Measurements from ENCODE around the gene NBPF3. TPM values are rescaled to one million over a fixed set of nuclear protein-coding genes. Genes with fewer than 3 reads are reported as not detected.
"Not testable (repeated sequence)": the region's sequence is repeated elsewhere in the genome, so short reads cannot be mapped to it uniquely, and the experiment has no call there.

The NBPF3 gene
- total RNA-seq, 2 donors from 2014 or later: 6.4 to 10.1 TPM

- Mint-ChIP-seq H3K9me3 (no peaks in the 10 kb centered on the region), H3K36me3 (no peaks in the 10 kb centered on the region), H3K27ac (no peak overlapping the region)
- DNase-seq (ENCODE audit: low spot score in 2 of 2) (no peak), ATAC-seq (no peak)
These were observed 5.5 kb upstream of the NBPF3 start for GRCh38 chr1:21434394-21434793.

- ATAC-seq (no peak), DNase-seq (ENCODE audit: low spot score in 2 of 2) (no peak)
- H3K9me3 Mint-ChIP-seq: no peaks in the 10 kb centered on the region
- no peaks in the 10 kb centered on the region for H3K36me3 Mint-ChIP-seq
- H3K27ac Mint-ChIP-seq: no peak overlapping the region
These were observed 4.1 kb upstream of the NBPF3 start for GRCh38 chr1:21435646-21436487.

GRCh38 chr1:21436488-21437340 is 3.2 kb upstream of the NBPF3 start:
- Mint-ChIP-seq H3K27ac (no peak overlapping the region), H3K9me3 (no peaks in the 10 kb centered on the region), H3K36me3 (no peaks in the 10 kb centered on the region)
- ATAC-seq (no peak), DNase-seq (ENCODE audit: low spot score in 2 of 2) (no peak)

DNA sequence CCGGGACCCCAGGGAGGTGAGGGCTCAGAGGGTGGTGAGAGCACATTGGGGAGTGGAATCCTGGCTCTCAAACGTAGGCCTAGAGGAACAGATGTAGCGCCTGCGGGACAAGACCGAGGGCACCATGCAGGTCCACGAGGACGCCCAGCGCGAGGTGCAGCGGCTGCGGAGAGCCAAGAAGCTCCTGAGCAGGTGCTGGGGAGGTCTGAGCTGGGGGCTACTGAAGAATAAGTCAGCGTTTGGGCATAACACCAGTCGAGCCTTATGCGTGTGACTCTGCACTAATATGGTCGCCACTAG is 2.6 kb upstream of the NBPF3 start:
- Mint-ChIP-seq H3K9me3 (no peaks in the 10 kb centered on the region), H3K27ac (no peak overlapping the region), H3K36me3 (no peaks in the 10 kb centered on the region)
- DNase-seq (ENCODE audit: low spot score in 2 of 2) (no peak), ATAC-seq (no peak)

GRCh38 chr1:21438646-21439312 is 1.2 kb upstream of the NBPF3 start:
- not testable (repeated sequence) for H3K9me3 Mint-ChIP-seq; DNase-seq (ENCODE audit: low spot score in 2 of 2); ATAC-seq; H3K36me3 Mint-ChIP-seq
- H3K27ac Mint-ChIP-seq: peak overlapping the region; percentile 81 to 84

- DNase-seq (ENCODE audit: low spot score in 2 of 2): no peak
- H3K9me3 Mint-ChIP-seq: no peaks in the 10 kb centered on the region
- H3K27ac Mint-ChIP-seq: peak overlapping the region; percentile 81 to 84
- no peaks in the 10 kb centered on the region for H3K36me3 Mint-ChIP-seq
- no peak for ATAC-seq
These were observed 604 bp upstream of the NBPF3 start for GRCh38 chr1:21439345-21439720.

DNA sequence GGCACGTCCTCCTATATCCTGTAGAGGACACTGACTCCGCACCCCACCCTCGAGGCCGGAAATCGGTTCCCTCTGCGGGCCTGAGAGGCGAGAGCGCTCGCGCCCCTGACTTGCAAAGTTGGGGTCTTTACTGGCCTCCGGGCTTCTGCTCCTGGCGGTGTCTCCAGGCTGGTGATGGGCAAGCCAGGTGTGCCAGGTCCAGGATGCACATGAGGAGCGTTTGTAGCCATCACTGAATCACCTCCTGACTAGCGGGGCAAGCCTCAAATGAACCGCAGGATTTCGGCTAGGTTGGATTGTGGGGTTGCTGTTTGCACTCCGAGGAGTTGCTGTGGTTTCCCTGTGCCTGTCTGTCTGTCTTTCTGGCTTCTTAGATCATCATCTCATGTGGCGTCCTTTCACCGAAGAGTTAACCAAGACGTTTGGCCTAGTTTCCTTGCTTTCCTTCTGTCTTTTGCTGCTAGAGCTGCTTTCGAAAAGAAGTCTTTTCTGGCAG is 741 bp downstream of the NBPF3 start:
- peak in 1 of 2 donors; percentile 71 for DNase-seq (ENCODE audit: low spot score in 2 of 2)
- H3K36me3 Mint-ChIP-seq, H3K9me3 Mint-ChIP-seq: not testable (repeated sequence)
- peak; percentile 12 to 52 for ATAC-seq
- H3K27ac Mint-ChIP-seq: peak overlapping the region; percentile 13 to 84

DNA sequence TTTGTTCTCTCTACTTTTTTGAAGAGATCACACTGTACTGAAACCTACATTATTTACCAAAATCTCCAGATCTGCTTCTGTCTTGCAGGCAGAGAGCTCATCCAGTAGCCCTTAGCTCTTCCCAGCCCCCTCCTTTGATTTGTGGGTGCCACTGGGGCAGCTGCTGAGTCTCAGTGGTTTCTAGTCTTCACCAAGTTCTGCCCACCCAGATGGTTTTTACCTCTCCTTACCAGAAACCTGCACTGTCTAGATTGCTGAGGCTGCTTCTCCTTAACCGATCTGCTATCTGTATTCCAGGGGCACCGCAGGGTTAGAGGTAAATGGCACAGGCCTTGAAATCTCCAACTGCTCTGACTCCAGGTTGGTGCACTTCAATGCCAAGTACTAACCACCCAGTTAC is 6.7 kb downstream of the NBPF3 start:
- H3K36me3 Mint-ChIP-seq; H3K9me3 Mint-ChIP-seq; H3K27ac Mint-ChIP-seq; DNase-seq (ENCODE audit: low spot score in 2 of 2); ATAC-seq: not testable (repeated sequence)

DNA sequence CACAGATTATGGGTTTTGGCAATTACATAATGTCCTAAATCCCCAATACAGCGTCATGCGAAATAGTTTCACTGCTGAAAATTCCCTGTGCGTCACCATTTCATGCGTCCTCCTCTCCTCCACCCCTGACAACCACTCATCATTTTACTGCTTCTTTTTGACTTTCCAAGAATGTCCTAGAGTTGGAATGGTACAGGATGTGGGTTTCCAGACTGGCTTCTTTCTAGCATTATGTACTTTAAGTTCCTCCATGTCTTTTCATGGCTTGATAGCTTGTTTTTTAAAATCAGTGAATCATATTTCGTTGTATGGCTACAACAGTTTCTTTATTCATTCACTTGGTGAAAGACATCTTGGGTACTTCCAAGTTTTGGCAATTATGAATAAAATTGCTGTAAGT is 7.4 kb downstream of the NBPF3 start:
- no peak for DNase-seq (ENCODE audit: low spot score in 2 of 2)
- Mint-ChIP-seq H3K9me3 (no peaks in the 10 kb centered on the region), H3K27ac (no peak overlapping the region), H3K36me3 (peaks cover 7 to 9% of the 10 kb centered on the region in 2 donors)
- no peak for ATAC-seq

DNA sequence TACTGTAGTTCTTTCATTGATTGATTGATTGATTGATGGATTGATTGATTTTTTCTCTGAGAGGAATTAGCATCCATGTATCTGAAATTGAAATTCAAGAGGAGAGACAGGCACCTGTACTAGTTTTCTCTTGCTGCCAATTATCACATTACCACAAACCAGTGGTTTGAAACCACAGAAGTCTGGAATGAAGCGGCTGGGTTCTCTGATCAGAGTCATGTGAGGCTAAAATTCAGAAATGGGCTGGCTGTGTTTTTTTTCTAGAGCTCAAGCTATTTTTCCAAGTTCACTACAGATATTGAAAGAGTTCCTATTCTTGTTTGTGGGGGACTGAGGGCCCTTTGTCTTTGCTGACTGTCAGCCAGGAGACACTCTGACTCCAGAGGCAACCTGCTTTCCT is 10.0 kb downstream of the NBPF3 start:
- Mint-ChIP-seq H3K9me3 (no peaks in the 10 kb centered on the region), H3K36me3 (peaks cover 10 to 13% of the 10 kb centered on the region in 2 donors)
- ATAC-seq: no peak

GRCh38 chr1:21451212-21451611 is 11.3 kb downstream of the NBPF3 start:
- no peak for DNase-seq (ENCODE audit: low spot score in 2 of 2)
- Mint-ChIP-seq H3K36me3 (peaks cover 6 to 13% of the 10 kb centered on the region in 2 donors), H3K27ac (no peak overlapping the region), H3K9me3 (no peaks in the 10 kb centered on the region)
- ATAC-seq: no peak

More for the DNA sequence above, 10.0 kb downstream of the NBPF3 start:
- no peak for DNase-seq (ENCODE audit: low spot score in 2 of 2)
- peak overlapping the region in 1 of 2 donors; percentile 51 for H3K27ac Mint-ChIP-seq

DNA sequence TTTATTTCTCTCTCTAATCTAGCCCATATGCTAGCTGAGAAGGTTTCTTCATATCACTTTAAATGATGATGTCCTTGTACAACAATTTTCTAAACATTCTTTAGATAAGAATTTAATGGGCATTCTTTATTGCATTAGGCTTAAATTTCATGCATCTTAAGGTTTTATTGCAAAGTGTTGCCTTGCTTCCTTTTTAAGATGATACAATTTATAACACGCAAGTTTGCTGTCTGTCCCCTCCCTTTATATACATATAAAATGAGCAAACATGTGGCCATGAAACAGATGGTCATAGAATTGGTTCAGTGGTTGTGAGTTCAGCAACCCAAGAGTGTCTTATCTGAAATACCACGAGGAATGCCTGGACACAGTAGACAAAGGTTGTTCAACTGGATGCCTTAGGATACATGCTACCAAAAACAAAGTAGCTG is 12.1 kb downstream of the NBPF3 start:
- ATAC-seq (no peak), DNase-seq (ENCODE audit: low spot score in 2 of 2) (no peak)
- peaks cover 6 to 13% of the 10 kb centered on the region in 2 donors for H3K36me3 Mint-ChIP-seq
- H3K9me3 Mint-ChIP-seq: no peaks in the 10 kb centered on the region
- peak overlapping the region in 1 of 2 donors; percentile 30 for H3K27ac Mint-ChIP-seq

DNA sequence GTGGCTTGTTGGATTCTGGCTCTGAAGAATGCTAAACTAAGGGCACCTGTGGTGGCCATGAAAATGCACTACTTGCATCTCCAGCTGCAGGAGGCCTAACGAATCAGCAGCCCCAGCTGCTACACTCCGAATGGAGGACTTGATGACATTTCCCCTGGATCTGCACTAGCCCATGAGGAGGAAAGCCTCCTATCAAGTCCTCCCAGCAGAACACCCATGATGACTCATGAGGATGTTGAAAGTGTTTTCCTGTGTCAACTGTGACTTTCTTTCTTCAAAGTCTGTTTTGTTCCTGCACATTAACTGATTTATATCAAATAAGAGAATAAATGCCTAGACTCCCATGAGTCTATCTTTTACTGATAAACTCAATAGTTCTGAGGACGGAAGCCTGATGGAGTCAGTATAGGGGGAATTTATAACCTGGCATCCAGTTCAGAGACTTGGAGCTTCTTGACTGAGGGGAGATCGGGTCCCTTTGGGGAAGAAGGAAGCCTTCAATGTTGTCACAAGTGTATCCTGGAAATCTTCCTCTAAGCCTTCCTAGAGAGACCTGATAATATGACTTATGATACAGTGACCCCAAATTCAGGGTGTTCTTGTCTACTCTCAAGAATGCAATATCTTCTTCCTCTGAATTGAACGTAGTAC is 14.2 kb downstream of the NBPF3 start:
- DNase-seq (ENCODE audit: low spot score in 2 of 2); H3K9me3 Mint-ChIP-seq; H3K27ac Mint-ChIP-seq: not testable (repeated sequence)
- ATAC-seq: peak; percentile 48 to 50
- H3K36me3 Mint-ChIP-seq: peaks cover 6 to 13% of the 10 kb centered on the region in 2 donors

- ATAC-seq; H3K9me3 Mint-ChIP-seq; H3K27ac Mint-ChIP-seq; DNase-seq (ENCODE audit: low spot score in 2 of 2): not testable (repeated sequence)
- peaks cover 6 to 13% of the 10 kb centered on the region in 2 donors for H3K36me3 Mint-ChIP-seq
These were observed 15.0 kb downstream of the NBPF3 start for GRCh38 chr1:21454904-21455303.

DNA sequence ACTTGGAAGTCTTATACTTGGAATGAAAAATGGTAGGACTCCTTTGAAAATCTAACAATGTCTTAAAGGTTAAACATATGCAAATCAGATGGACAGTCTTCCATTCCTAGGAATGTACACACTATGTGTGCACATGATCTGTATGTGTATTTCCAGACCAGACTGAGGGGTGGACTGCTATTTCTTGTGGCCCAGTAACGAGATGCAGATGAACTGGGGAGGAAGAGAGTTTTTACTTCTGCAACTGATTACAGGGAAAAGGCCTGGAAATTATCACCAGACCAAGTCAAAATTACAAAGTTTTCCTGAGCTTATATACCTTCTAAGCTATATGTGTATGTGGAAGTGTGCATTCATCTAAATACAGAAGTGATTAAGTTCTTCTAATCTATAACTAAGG is 17.7 kb downstream of the NBPF3 start:
- H3K36me3 Mint-ChIP-seq: peaks cover 4 to 6% of the 10 kb centered on the region in 2 donors
- no peaks in the 10 kb centered on the region for H3K9me3 Mint-ChIP-seq
- DNase-seq (ENCODE audit: low spot score in 2 of 2): no peak
- ATAC-seq: no peak
- no peak overlapping the region for H3K27ac Mint-ChIP-seq

- not testable (repeated sequence) for H3K36me3 Mint-ChIP-seq; ATAC-seq; H3K27ac Mint-ChIP-seq; DNase-seq (ENCODE audit: low spot score in 2 of 2); H3K9me3 Mint-ChIP-seq
These were observed 25.2 kb downstream of the NBPF3 start for GRCh38 chr1:21465127-21465526.

Data from activated naive CD4-positive, alpha-beta T cell treated with anti-CD3 and anti-CD28 coated beads, Interleukin-2, amount 50 U/mL, for 72 hours (primary cell).